ENCODE results near the gene CD58. TPM values are rescaled to one million over a fixed set of nuclear protein-coding genes. Genes with fewer than 3 reads are reported as not detected.

Gene CD58
- total RNA-seq, 1 experiment from 2014 or later: 23.6 TPM

DNA sequence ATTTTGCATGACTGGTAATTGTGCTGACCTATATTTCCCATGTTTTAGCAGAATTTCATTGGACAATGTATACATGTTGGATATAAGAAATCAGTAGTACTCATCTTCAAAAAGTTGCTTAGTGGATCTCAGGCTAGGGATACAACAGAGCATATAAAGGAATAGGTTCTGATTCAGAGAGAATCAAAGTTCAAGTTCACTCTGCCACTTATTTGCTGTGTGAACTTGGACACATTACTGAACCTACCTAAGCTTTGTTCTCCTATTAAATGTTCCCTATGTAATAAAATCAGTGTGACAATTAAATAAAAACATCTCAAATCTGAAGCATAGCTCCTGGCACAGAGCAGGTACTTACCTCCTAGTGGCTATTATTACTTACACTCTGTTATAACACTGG lies 9.3 kb downstream of the CD58 start:
- Histone ChIP-seq H4K20me1 (ENCODE audit: insufficient read depth) (peaks cover 28% of the 10 kb centered on the region; the same call in 1 of the 2 replicates), H3K4me1 (replicated peaks; ENCODE audit: insufficient read depth) (peaks cover 13% of the 10 kb centered on the region), H3K9me3 (ENCODE audit: insufficient read depth, low read depth) (peaks cover 12% of the 10 kb centered on the region), H3K4me2 (no peak overlapping the region), H3F3A (ENCODE audit: insufficient read depth, low read depth) (peaks cover 15% of the 10 kb centered on the region), H3K4me3 (no peak overlapping the region), H3K27me3 (ENCODE audit: insufficient read depth, low read depth) (no peaks in the 10 kb centered on the region), H3K27ac (no peak overlapping the region), H3K9me2 (ENCODE audit: insufficient read depth) (no peaks in the 10 kb centered on the region), H2AFZ (no peak overlapping the region), H3K79me2 (ENCODE audit: low read depth) (peaks cover 100% of the 10 kb centered on the region), H3K36me3 (ENCODE audit: low read depth) (peaks cover 66% of the 10 kb centered on the region)
- intact Hi-C loops (cut with micrococcal nuclease; ENCODE audit: unreplicated experiment): loop anchor here (10.0 kb wide), 1 partner anchor 1007 kb away; no protein-coding TSS in a partner anchor
- DNase-seq: no peak
- TF ChIP-seq EZH2 (IDR thresholded peaks at IDR 0.05; ENCODE audit: low read depth): no peak
- TF ChIP-seq, protein P1, sequence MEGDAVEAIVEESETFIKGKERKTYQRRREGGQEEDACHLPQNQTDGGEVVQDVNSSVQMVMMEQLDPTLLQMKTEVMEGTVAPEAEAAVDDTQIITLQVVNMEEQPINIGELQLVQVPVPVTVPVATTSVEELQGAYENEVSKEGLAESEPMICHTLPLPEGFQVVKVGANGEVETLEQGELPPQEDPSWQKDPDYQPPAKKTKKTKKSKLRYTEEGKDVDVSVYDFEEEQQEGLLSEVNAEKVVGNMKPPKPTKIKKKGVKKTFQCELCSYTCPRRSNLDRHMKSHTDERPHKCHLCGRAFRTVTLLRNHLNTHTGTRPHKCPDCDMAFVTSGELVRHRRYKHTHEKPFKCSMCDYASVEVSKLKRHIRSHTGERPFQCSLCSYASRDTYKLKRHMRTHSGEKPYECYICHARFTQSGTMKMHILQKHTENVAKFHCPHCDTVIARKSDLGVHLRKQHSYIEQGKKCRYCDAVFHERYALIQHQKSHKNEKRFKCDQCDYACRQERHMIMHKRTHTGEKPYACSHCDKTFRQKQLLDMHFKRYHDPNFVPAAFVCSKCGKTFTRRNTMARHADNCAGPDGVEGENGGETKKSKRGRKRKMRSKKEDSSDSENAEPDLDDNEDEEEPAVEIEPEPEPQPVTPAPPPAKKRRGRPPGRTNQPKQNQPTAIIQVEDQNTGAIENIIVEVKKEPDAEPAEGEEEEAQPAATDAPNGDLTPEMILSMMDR (conservative IDR thresholded peaks at IDR 0.05): no peak
- POLR2A ChIA-PET (ENCODE audit: unreplicated experiment): no interaction called here
- BruUV-seq (replicated peaks): no TSS peak
- CTCF ChIA-PET: no interaction called here

DNA sequence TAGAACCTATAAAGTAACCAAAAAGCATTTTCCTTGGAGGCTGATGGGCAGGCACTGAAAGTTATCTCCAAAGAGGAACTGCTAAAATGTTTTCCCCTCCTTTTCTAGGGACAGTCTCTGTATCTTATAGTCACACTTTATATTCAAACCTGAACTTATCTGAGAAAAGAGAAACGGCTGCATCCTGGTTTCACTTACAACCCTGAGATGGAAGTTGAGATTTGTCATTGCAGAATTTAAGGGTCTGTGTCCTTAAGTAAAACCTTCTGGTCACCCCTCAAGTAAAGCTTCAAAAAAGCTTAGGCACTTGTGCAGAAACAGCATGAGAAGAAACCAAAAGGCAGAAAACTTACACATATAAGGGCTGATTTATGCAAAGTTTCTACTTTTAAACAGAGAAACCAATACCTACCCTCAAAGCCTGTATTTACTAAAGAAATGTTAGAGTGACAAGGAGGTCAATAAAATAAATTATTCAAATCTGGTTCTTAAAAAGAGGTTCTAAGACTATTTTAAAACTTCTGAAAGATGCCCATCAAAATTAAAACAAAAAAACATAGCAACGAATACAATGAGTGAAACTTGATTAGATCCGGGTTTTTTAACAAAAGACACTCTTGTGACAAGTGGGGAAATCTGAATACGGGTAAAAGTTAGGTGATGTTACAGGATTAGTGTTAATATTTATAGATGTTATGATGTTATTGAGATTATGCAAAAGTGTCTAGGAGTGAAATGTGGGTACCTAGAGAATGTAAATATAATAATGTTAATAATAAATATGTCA lies 9.9 kb downstream of the CD58 start:
- Histone ChIP-seq H2AFZ (no peak overlapping the region), H3K9me2 (ENCODE audit: insufficient read depth) (no peaks in the 10 kb centered on the region), H3F3A (ENCODE audit: insufficient read depth, low read depth) (peaks cover 22% of the 10 kb centered on the region), H3K4me2 (no peak overlapping the region), H4K20me1 (ENCODE audit: insufficient read depth) (peaks cover 22% of the 10 kb centered on the region; the same call in 1 of the 2 replicates), H3K4me1 (replicated peaks; ENCODE audit: insufficient read depth) (peaks cover 20% of the 10 kb centered on the region), H3K27ac (no peak overlapping the region), H3K4me3 (no peak overlapping the region), H3K79me2 (ENCODE audit: low read depth) (peaks cover 100% of the 10 kb centered on the region), H3K27me3 (ENCODE audit: insufficient read depth, low read depth) (no peaks in the 10 kb centered on the region), H3K9me3 (ENCODE audit: insufficient read depth, low read depth) (peaks cover 12% of the 10 kb centered on the region), H3K36me3 (ENCODE audit: low read depth) (peaks cover 59% of the 10 kb centered on the region)
- CTCF ChIA-PET: no interaction called here
- DNase-seq: no peak
- TF ChIP-seq, protein P1 (conservative IDR thresholded peaks at IDR 0.05): no peak
- TF ChIP-seq EZH2 (IDR thresholded peaks at IDR 0.05; ENCODE audit: low read depth): no peak
- POLR2A ChIA-PET (ENCODE audit: unreplicated experiment): no interaction called here
- no TSS peak for BruUV-seq (replicated peaks)
- intact Hi-C loops (cut with micrococcal nuclease; ENCODE audit: unreplicated experiment): loop anchor here (10.0 kb wide), 1 partner anchor 1006 kb away; no protein-coding TSS in a partner anchor

DNA sequence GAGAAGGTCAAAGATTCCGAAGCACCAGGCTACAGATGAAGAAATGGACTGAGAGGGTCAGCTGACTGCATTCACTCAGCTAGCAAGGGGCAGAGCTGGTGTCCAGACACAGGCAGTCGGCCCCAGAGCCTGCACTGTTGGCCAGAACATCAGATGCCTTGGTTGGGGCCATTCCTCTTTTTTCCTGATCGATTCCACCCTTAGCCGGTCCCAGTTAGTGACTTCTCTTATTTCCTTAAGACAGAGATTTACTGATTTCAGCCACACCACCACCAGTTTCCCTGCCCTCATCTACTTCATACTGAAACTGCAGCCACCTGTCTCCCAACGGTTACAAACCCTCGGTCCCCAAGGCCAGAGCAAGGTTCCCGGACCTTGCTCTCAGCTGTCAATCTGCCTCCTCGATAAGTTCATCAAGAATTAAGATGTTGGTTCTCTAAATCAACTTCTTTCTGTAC lies 11.5 kb downstream of the CD58 start:
- no peaks in the 10 kb centered on the region for H3K9me2 ChIP-seq (ENCODE audit: insufficient read depth)
- POLR2A ChIA-PET (ENCODE audit: unreplicated experiment): no interaction called here
- peaks cover 36% of the 10 kb centered on the region for H3K4me1 ChIP-seq (replicated peaks; ENCODE audit: insufficient read depth)
- H3K27me3 ChIP-seq (ENCODE audit: insufficient read depth, low read depth): no peaks in the 10 kb centered on the region
- peaks cover 51% of the 10 kb centered on the region for H3K36me3 ChIP-seq (ENCODE audit: low read depth)
- peaks cover 8% of the 10 kb centered on the region for H3K9me3 ChIP-seq (ENCODE audit: insufficient read depth, low read depth)
- H3F3A ChIP-seq (ENCODE audit: insufficient read depth, low read depth): peaks cover 34% of the 10 kb centered on the region
- H3K4me2 ChIP-seq: no peak overlapping the region
- TF ChIP-seq, protein P1 (conservative IDR thresholded peaks at IDR 0.05): no peak
- no peak for TF ChIP-seq EZH2 (IDR thresholded peaks at IDR 0.05; ENCODE audit: low read depth)
- H4K20me1 ChIP-seq (ENCODE audit: insufficient read depth): peaks cover 24% of the 10 kb centered on the region
- no peak overlapping the region for H2AFZ ChIP-seq
- DNase-seq: no peak
- H3K27ac ChIP-seq: no peak overlapping the region
- CTCF ChIA-PET: no interaction called here
- intact Hi-C loops (cut with micrococcal nuclease; ENCODE audit: unreplicated experiment): no loop called here
- peaks cover 100% of the 10 kb centered on the region for H3K79me2 ChIP-seq (ENCODE audit: low read depth)
- BruUV-seq (replicated peaks): no TSS peak
- H3K4me3 ChIP-seq: no peak overlapping the region
